Measurements from ENCODE around the gene CYSRT1.

CYSRT1 gene

DNA sequence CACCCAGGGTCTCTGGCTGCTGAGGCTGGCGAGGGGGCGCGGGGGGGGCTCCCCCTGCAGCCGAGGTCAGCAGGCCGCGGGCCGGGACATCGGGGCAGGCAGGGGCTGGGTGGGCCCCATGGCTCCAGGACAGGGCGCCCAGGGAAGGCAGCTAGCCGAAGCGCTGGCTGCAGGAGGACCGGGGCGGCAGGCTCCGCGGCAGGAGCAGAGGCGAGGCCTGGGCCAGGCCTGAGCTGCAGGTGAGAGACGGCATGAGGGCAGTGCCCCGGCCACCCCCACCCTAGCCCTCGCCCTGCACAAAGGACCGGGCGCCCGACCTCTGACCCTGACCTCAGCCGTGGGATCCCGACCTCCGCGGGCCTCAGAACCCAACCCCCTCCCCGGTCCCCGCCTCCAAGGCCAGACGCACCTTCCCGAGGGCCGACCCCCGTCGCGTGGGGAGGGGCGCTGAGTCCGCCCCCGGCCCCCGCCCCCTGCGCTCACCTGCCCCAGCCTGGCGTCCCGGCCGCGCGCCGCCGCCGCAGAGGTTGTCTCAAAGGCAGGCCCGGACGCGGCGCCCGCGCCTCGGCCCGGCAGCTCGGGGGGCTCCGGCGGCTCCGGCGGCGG, 3.4 kb upstream of the CYSRT1 start:
- Histone ChIP-seq H3K4me3 (ENCODE audit: severe bottlenecking) (peak overlapping the region; percentile 45), H3K27me3 (ENCODE audit: insufficient read depth, poor library complexity, severe bottlenecking) (no peaks in the 10 kb centered on the region), H3K4me1 (ENCODE audit: insufficient read depth, poor library complexity, severe bottlenecking) (peaks cover 28% of the 10 kb centered on the region), H3K9me3 (ENCODE audit: severe bottlenecking) (no peaks in the 10 kb centered on the region), H3K36me3 (ENCODE audit: low read depth) (no peaks in the 10 kb centered on the region), H3K27ac (ENCODE audit: poor library complexity, severe bottlenecking) (no peak overlapping the region)
- ATAC-seq (ENCODE audit: low read depth) (no peak), DNase-seq (ENCODE audit: low spot score) (no peak)
- TF ChIP-seq, protein P1, sequence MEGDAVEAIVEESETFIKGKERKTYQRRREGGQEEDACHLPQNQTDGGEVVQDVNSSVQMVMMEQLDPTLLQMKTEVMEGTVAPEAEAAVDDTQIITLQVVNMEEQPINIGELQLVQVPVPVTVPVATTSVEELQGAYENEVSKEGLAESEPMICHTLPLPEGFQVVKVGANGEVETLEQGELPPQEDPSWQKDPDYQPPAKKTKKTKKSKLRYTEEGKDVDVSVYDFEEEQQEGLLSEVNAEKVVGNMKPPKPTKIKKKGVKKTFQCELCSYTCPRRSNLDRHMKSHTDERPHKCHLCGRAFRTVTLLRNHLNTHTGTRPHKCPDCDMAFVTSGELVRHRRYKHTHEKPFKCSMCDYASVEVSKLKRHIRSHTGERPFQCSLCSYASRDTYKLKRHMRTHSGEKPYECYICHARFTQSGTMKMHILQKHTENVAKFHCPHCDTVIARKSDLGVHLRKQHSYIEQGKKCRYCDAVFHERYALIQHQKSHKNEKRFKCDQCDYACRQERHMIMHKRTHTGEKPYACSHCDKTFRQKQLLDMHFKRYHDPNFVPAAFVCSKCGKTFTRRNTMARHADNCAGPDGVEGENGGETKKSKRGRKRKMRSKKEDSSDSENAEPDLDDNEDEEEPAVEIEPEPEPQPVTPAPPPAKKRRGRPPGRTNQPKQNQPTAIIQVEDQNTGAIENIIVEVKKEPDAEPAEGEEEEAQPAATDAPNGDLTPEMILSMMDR (IDR thresholded peaks at IDR 0.05; ENCODE audit: poor library complexity, severe bottlenecking): no peak

DNA sequence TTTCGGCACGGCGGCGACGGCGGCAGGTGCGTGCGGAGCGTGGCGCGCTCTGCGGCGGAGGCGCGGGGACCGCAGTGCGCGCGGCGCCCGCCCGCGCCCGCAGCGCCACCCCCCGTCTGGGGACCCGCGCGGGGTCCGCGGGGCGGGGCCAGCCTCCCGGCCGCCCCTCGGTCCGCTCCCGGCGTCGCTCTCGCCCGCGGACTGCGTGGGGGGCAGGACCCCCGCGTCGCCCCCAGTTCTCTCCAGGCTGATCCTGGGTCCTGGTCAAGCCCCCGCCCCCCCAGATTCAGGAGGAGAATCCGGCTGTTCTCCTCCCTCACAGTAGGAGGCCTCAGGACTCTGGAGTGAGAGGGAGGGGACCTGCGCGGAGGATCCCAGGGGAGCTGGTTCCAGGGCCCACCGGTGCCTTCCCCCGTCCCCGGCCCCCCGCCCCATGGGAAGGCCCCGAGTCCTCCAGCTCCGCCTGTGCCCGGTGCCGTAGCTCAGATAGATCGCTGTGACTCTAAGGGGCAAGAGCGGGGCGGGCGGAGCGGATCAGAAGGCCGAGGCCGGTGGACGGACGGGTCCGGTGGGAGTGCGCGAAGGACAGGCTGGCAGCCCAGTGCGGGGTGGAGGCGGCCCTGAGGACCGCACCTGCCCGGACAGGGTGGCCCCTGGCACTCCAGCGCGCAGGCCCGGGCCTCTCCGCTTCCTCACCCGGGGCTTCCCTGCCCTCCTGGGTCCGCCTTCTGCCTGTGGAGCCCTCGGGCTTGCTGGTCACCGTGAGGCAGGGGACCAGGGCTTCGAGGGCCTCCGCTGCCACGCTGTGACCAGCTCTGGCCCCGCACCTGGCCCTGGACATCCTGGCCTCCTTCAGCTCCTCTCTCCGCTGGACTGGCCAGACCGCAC, 2.5 kb upstream of the CYSRT1 start, which contains the start of gene RNF208:
TSS of gene RNF208 (minus strand) at position 51 of the 888 bp plus-strand sequence. CDS start 1,028 bp downstream, outside the sequence.
- DNase-seq (ENCODE audit: low spot score) (no peak), ATAC-seq (ENCODE audit: low read depth) (no peak)
- Histone ChIP-seq H3K9me3 (ENCODE audit: severe bottlenecking) (no peaks in the 10 kb centered on the region), H3K36me3 (ENCODE audit: low read depth) (no peaks in the 10 kb centered on the region), H3K27me3 (ENCODE audit: insufficient read depth, poor library complexity, severe bottlenecking) (no peaks in the 10 kb centered on the region), H3K4me1 (ENCODE audit: insufficient read depth, poor library complexity, severe bottlenecking) (peaks cover 35% of the 10 kb centered on the region), H3K4me3 (ENCODE audit: severe bottlenecking) (peak within 1 kb of the TSS; percentile 45), H3K27ac (ENCODE audit: poor library complexity, severe bottlenecking) (peak within 1 kb of the TSS; percentile 92)
- TF ChIP-seq, protein P1 (IDR thresholded peaks at IDR 0.05; ENCODE audit: poor library complexity, severe bottlenecking): no peak

DNA sequence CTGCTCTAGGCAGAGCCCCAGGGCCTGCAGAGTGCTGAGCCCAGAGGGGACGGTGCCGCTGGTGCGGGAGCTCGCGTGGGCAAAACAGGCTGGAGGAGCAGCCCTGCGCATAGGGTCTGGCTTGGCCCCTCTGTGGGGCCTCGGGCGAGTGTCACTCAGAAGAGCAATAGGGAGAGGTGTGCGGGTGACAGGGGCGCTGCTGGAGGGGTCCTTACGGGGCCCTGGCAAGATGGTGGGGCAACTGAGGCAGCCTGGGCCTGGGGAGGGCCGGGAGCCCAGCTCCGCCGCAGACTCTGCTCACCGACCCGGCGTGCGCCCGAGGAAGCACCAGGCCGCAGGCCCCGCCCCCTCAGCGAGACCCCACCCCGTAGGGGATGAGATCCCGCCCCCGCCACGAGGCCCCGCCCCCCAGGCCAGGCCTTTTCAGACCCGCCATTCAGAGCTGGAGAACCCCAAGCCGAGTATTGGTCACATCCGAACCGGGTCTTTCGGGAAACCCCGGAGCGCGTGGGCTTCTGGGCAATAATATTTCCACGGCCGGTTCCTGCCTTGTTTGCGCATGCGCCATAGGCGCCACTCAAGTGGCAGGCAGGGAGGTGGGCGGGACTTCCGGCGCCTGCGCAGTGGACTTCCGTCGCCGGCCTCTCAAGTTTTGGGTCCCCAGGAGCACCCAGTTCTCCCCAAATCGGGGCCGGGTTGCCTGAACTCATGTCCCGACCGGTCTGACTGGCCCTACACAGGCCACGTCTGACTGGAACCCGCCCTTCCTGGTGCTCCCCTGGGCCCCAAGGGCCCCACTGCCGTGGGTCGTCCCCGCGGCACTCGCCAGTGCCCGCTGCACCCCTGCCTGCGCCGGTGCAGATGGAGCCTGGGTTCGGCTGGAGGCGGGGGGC, 1.6 kb upstream of the CYSRT1 start:
- Histone ChIP-seq H3K27ac (ENCODE audit: poor library complexity, severe bottlenecking) (peak overlapping the region; percentile 92), H3K36me3 (ENCODE audit: low read depth) (no peaks in the 10 kb centered on the region), H3K9me3 (ENCODE audit: severe bottlenecking) (no peaks in the 10 kb centered on the region), H3K4me1 (ENCODE audit: insufficient read depth, poor library complexity, severe bottlenecking) (peaks cover 37% of the 10 kb centered on the region), H3K27me3 (ENCODE audit: insufficient read depth, poor library complexity, severe bottlenecking) (no peaks in the 10 kb centered on the region), H3K4me3 (ENCODE audit: severe bottlenecking) (peak overlapping the region; percentile 45)
- TF ChIP-seq, protein P1 (IDR thresholded peaks at IDR 0.05; ENCODE audit: poor library complexity, severe bottlenecking): no peak
- peak; percentile 44 for ATAC-seq (ENCODE audit: low read depth)
- peak; percentile 98 for DNase-seq (ENCODE audit: low spot score)

DNA sequence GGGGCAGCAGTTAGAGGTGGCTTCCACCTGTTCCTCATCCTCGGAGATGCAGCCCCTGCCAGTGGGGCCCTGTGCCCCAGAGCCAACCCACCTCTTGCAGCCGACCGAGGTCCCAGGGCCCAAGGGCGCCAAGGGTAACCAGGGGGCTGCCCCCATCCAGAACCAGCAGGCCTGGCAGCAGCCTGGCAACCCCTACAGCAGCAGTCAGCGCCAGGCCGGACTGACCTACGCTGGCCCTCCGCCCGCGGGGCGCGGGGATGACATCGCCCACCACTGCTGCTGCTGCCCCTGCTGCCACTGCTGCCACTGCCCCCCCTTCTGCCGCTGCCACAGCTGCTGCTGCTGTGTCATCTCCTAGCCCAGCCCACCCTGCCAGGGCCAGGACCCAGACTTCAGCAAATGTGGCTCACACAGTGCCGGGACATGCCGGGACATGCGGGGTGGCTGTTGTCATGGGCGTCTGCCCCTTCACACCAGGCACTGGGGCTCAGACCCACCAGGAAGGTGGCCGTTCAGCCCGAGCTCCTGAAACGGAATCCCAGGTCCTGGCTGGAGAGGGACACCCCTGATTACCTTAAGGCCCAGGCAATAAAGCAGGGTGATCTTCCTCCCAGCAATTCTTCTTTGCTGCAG, 841 bp downstream of the CYSRT1 start:
- peaks cover 32% of the 10 kb centered on the region for H3K4me1 ChIP-seq (ENCODE audit: insufficient read depth, poor library complexity, severe bottlenecking)
- TF ChIP-seq, protein P1 (IDR thresholded peaks at IDR 0.05; ENCODE audit: poor library complexity, severe bottlenecking): no peak
- H3K9me3 ChIP-seq (ENCODE audit: severe bottlenecking): no peaks in the 10 kb centered on the region
- H3K27me3 ChIP-seq (ENCODE audit: insufficient read depth, poor library complexity, severe bottlenecking): no peaks in the 10 kb centered on the region
- H3K36me3 ChIP-seq (ENCODE audit: low read depth): no peaks in the 10 kb centered on the region
- ATAC-seq (ENCODE audit: low read depth) (no peak), DNase-seq (ENCODE audit: low spot score) (no peak)
- H3K27ac ChIP-seq (ENCODE audit: poor library complexity, severe bottlenecking): peak overlapping the region; percentile 92
- no peak overlapping the region for H3K4me3 ChIP-seq (ENCODE audit: severe bottlenecking)
